HG02588 (cell line): ENCODE measurements around the gene PBRM1.

Source experiments
- ATAC-seq: cut with Tn5 transposase; IDR thresholded peaks from one replicate; pipeline ENCODE4 v1.9.1; 2021; ENCODE audit warnings: mild to moderate bottlenecking, moderate library complexity; ENCODE audit not compliant: unreplicated experiment

The PBRM1 gene

DNA sequence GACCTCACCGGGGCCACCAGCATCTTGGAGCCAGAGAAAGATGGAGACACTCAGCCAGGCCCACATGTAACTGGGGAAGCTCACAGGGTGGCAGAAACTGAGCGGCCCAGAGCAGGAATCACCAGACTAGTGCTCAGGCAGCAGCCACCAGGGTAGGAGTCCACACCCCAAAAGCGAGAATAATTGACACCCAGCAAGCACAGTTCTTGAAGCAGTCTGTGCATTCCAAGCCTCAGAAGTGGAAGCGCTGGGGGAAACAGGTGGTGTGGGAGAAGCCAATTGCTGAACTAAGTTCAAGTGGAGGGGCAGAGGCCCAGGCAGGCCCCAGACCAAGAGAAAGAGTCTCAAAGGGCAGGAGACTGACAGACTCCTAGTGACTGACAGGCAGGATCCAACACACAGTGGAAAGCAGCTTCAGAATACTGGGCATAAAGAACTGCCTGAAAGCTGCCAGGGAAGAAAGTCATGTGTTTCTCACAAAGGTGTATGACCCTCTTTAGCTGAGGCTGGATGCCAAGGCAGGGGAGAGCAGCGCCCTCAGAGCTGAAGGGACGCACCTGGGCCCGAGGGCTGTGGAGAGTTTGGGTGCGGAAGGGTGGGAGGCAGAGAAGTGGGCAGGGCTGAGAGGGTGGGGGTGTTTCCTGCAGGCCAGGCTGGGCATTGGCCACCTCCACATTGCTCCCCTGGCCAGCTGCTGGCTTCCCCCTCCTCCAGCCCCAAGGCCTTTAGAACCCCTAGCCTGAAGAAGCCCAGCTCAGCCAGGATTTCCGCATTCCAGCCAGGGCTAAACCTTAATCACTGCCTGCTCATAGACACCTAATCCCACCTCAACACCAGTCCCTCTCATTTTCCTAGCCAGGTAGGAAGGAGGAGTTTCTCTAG is 159.8 kb downstream of the PBRM1 start:
- ATAC-seq: no peak

- ATAC-seq: no peak
Measured at GRCh38 chr3:52524752-52525679, 160.7 kb downstream of the PBRM1 start.

GRCh38 chr3:52524258-52524751 is 161.4 kb downstream of the PBRM1 start:
- ATAC-seq: no peak

- ATAC-seq: no peak
Measured at GRCh38 chr3:52523386-52524257, 162.1 kb downstream of the PBRM1 start.

DNA sequence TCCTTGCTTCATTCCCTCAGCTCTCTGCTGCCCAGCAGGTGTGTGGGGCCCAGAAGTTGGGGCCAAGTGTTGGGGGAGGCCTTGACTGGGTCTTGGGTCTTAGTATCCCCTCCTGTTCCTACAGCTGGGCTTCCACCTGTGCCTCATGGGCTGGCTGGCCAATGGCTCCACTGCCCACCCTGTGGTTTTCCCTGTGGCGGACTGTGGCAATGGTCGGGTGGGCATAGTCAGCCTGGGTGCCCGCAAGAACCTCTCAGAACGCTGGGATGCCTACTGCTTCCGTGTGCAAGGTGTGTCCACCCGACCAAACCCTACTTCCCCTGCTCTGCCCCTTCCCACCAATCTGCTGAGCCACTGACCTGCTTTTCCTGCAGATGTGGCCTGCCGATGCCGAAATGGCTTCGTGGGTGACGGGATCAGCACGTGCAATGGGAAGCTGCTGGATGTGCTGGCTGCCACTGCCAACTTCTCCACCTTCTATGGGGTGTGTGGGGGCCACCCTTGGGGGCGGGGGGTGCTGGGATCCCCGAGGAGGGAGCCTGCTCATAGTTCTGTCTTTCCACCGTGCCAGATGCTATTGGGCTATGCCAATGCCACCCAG is 163.0 kb downstream of the PBRM1 start:
- no peak for ATAC-seq

- ATAC-seq: no peak
Measured at GRCh38 chr3:52521881-52522650, 163.6 kb downstream of the PBRM1 start.

GRCh38 chr3:52521488-52521824 is 164.3 kb downstream of the PBRM1 start:
- ATAC-seq: no peak

DNA sequence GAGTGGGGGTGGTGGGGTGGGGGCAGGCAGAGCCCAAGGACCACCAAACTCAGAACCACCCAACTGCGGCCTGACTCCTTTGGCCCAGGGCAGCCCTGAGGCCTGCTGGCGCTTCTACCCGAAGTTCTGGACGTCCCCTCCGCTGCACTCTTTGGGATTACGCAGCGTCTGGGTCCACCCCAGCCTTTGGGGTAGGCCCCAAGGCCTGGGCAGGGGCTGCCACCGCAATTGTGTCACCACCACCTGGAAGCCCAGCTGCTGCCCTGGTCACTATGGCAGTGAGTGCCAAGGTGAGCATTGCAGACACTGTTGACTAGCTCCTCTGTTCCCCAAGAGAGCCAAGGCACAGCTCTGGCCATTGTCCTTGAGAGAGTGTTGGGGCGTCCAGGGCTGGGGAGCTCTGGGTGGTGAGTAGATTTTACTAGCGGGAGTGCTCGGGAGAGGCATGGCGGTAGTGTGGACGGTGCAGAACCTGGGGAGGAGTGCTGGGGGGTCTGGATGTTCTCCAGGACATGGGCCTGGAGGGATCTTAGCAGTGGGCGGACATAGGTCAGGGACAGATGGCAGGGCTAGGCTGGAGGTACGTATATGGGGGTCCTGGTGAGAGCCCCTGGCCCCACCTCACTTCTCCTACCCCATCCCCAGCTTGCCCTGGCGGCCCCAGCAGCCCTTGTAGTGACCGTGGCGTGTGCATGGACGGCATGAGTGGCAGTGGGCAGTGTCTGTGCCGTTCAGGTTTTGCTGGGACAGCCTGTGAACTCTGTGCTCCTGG is 164.8 kb downstream of the PBRM1 start:
- ATAC-seq: no peak

GRCh38 chr3:52520141-52520667 is 165.5 kb downstream of the PBRM1 start:
- no peak for ATAC-seq

DNA sequence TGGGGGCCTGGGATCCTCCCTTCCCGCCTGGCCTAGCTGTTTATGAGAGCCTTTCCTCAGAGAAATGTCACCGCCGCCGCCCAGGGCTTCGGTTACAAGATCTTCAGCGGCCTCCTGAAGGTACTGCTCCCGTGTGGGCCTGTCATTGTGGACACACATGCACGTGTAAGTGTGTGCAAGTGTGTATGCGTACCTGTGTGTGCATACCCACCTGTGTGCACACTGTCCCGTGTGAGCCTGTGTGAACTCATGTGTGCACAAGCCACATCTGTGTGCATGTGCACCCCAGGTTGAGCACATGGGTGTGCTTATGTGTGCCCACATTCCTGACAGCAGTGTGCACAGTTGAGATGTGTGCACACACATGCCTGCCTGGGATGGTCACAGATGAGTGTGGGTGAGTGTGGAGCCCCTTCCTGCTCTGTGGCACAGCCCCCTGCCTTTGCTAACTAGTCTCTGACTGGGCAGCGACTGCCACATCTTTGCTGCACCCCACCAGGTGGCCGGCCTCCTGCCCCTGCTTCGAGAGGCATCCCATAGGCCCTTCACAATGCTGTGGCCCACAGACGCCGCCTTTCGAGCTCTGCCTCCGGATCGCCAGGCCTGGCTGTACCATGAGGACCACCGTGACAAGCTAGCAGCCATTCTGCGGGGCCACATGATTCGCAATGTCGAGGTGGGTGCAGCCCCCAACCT is 166.1 kb downstream of the PBRM1 start:
- ATAC-seq: no peak

DNA sequence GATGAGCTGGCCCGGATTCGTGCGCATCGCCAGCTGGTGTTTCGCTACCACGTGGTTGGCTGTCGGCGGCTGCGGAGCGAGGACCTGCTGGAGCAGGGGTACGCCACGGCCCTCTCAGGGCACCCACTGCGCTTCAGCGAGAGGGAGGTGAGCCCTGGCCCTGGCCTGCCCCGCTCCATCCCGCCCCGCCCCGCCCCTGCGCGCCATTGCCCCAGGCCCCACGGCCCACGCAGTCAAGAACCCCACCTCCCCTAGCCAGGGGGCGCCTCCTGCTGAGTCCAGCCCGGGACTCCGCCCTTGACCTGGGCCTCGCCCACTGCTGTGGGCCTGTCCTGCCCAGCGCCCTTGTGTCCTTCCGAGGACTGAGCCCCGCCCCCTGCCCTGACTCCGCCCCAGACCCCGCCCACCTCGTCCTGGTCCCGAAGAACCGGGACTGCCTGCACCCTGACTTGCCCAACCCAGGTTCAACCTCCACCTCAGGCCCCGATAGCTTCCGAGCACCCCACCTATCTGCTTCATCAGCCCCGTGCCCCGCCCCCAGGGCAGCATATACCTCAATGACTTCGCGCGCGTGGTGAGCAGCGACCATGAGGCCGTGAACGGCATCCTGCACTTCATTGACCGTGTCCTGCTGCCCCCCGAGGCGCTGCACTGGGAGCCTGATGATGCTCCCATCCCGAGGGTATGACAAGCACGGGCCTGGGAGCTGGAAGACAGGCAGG is 166.8 kb downstream of the PBRM1 start:
- no peak for ATAC-seq

GRCh38 chr3:52517796-52518722 is 167.7 kb downstream of the PBRM1 start:
- ATAC-seq: no peak

DNA sequence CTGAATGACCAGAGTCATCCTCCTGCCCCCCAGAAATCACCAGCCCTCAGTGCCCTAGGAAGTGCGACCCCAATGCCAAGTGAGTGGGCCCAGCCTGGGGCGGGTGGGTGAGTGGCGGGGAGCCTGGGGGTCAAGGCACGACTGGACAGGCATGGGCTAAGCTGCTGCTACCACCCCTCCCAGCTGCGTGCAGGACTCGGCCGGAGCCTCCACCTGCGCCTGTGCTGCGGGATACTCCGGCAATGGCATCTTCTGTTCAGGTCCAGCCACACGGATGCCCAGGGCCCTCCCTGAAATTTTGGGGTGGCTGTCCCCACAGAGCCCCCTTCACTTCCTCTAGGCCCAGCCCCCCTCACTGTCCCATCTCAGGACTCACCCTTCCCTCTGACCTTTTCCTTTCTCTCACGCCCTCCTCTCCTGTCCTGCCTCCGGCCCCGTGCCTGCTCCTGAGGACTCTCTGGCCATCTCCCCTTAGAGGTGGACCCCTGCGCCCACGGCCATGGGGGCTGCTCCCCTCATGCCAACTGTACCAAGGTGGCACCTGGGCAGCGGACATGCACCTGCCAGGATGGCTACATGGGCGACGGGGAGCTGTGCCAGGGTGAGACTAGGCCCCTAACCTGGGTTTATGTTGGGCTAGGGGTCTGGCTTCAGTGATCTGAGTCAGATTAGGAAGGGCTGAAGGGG is 169.1 kb downstream of the PBRM1 start:
- no peak for ATAC-seq

DNA sequence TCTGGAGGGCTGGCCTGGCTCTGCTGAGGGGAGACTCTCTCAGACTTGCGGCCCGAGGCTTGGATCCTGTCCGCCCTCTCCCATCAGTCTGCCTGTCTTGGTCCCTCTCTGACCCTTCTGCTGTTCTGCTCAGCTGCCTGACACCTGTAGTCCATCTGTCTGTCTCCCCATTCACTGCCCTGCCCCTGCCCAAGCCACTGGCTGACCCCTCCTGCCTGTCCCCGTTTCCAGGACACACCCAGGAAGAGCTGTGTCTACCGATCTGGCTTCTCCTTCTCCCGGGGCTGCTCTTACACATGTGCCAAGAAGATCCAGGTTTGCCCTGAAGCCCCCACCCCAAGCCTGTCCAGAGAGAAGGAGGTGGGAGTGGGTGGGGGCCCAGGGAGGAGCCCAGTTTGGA is 170.5 kb downstream of the PBRM1 start:
- no peak for ATAC-seq

- ATAC-seq: no peak
Measured at GRCh38 chr3:52514576-52514975, 171.1 kb downstream of the PBRM1 start.

- ATAC-seq: no peak
Measured at GRCh38 chr3:52513281-52513680, 172.4 kb downstream of the PBRM1 start.
